ENCODE measurements around the gene HOXB5. TPM values are rescaled to one million over a fixed set of nuclear protein-coding genes. Genes with fewer than 3 reads are reported as not detected.

HOXB5 gene
- total and polyA plus RNA-seq, 10 of the 15 experiments (the other 5 are each of a cell fraction or from before 2014, with no cell fraction given), result not detected

GRCh38 chr17:48551596-48552465, 41.7 kb downstream of the HOXB5 start:
- CTCF ChIA-PET, result interaction anchor here (1.2 kb wide), 1 partner anchor 41 kb away, joined by 3 read pairs; the partner anchor contains the start of gene HOXB5
- no peak overlapping the region for H3K4me3 ChIP-seq
- WGBS (ENCODE audit: insufficient coverage, insufficient replicate concordance, low lambda C conversion rate, missing lambda C conversion rate), result 88% methylated on average over 46 of the region's 47 CpGs
- H3K27ac ChIP-seq (ENCODE audit: control insufficient read depth, insufficient read depth), result no peak overlapping the region
- FAIRE-seq, result no peak
- POLR2A ChIA-PET, result no interaction called here
- RAD21 ChIA-PET (ENCODE audit: unreplicated experiment), result no interaction called here
- H4K20me1 ChIP-seq (ENCODE audit: control insufficient read depth, insufficient read depth), result no peaks in the 10 kb centered on the region
- no peaks in the 10 kb centered on the region for H3K9me3 ChIP-seq (replicated peaks; ENCODE audit: control insufficient read depth, insufficient read depth, low read length)
- no peak for DNase-seq (ENCODE audit: low read depth, low spot score)
- SMC1A ChIA-PET (ENCODE audit: uncharacterized antibody, unreplicated experiment), result interaction anchor here (0.6 kb wide), 1 partner anchor 41 kb away, joined by 3 read pairs; no protein-coding TSS in a partner anchor
- no peaks in the 10 kb centered on the region for H3K4me1 ChIP-seq (ENCODE audit: control insufficient read depth, insufficient read depth, low read length)
- in situ Hi-C loops (cut with MboI) (no loop called here), intact Hi-C loops (cut with micrococcal nuclease; ENCODE audit: unreplicated experiment) (no loop called here)
- no peaks in the 10 kb centered on the region for H3K79me2 ChIP-seq (ENCODE audit: control insufficient read depth, insufficient read depth, low read length)
- no peak for ATAC-seq
- BruUV-seq (replicated peaks), result no TSS peak
- H3K36me3 ChIP-seq (ENCODE audit: control insufficient read depth in 2 of 2, insufficient read depth in 2 of 2, low read length in 1 of 2), result peaks cover 0 to 6% of the 10 kb centered on the region in 2 experiments; a peak in 2 of 4 replicates
- H3K27me3 ChIP-seq (replicated peaks in 1 of 2; ENCODE audit: control insufficient read depth in 2 of 2, insufficient read depth in 2 of 2, low read length in 1 of 2), result no peaks in the 10 kb centered on the region
- H3K4me2 ChIP-seq (ENCODE audit: control insufficient read depth, insufficient read depth), result no peak overlapping the region
- H3K9ac ChIP-seq (ENCODE audit: control insufficient read depth, insufficient read depth, low read length), result no peak overlapping the region
- H2AFZ ChIP-seq (ENCODE audit: control insufficient read depth, low read depth, low read length), result no peak overlapping the region
- TF ChIP-seq STAT3 (IDR thresholded peaks at IDR 0.05; ENCODE audit: low read depth, low read length) (no peak), DPF2 (IDR thresholded peaks at IDR 0.05) (no peak), IKZF1 (conservative IDR thresholded peaks at IDR 0.05) (no peak), POLR2AphosphoS5 (IDR thresholded peaks at IDR 0.05; ENCODE audit: low read length) (no peak), E4F1 (IDR thresholded peaks at IDR 0.05; ENCODE audit: borderline replicate concordance, partially characterized antibody) (no peak), CEBPB (IDR thresholded peaks at IDR 0.05; ENCODE audit: borderline replicate concordance in 1 of 2, low read depth in 2 of 2, low read length in 2 of 2) (no peak), SRF (IDR thresholded peaks at IDR 0.05; ENCODE audit: low read depth in 2 of 2, low read length in 2 of 2) (no peak), ATF3 (IDR thresholded peaks at IDR 0.05; ENCODE audit: borderline replicate concordance, extremely low read depth, low read depth, low read length) (no peak), POLR2AphosphoS2 (IDR thresholded peaks at IDR 0.05; ENCODE audit: low read depth, low read length) (no peak), SIN3A (IDR thresholded peaks at IDR 0.05; ENCODE audit: low read depth, low read length) (no peak), MEF2A (IDR thresholded peaks at IDR 0.05; ENCODE audit: insufficient read depth, low read depth, low read length) (no peak)
- TF ChIP-seq, protein P1, sequence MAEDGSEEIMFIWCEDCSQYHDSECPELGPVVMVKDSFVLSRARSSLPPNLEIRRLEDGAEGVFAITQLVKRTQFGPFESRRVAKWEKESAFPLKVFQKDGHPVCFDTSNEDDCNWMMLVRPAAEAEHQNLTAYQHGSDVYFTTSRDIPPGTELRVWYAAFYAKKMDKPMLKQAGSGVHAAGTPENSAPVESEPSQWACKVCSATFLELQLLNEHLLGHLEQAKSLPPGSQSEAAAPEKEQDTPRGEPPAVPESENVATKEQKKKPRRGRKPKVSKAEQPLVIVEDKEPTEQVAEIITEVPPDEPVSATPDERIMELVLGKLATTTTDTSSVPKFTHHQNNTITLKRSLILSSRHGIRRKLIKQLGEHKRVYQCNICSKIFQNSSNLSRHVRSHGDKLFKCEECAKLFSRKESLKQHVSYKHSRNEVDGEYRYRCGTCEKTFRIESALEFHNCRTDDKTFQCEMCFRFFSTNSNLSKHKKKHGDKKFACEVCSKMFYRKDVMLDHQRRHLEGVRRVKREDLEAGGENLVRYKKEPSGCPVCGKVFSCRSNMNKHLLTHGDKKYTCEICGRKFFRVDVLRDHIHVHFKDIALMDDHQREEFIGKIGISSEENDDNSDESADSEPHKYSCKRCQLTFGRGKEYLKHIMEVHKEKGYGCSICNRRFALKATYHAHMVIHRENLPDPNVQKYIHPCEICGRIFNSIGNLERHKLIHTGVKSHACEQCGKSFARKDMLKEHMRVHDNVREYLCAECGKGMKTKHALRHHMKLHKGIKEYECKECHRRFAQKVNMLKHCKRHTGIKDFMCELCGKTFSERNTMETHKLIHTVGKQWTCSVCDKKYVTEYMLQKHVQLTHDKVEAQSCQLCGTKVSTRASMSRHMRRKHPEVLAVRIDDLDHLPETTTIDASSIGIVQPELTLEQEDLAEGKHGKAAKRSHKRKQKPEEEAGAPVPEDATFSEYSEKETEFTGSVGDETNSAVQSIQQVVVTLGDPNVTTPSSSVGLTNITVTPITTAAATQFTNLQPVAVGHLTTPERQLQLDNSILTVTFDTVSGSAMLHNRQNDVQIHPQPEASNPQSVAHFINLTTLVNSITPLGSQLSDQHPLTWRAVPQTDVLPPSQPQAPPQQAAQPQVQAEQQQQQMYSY (CRISPR knock-in tag; IDR thresholded peaks at IDR 0.05), result no peak
- TF ChIP-seq, protein P2, sequence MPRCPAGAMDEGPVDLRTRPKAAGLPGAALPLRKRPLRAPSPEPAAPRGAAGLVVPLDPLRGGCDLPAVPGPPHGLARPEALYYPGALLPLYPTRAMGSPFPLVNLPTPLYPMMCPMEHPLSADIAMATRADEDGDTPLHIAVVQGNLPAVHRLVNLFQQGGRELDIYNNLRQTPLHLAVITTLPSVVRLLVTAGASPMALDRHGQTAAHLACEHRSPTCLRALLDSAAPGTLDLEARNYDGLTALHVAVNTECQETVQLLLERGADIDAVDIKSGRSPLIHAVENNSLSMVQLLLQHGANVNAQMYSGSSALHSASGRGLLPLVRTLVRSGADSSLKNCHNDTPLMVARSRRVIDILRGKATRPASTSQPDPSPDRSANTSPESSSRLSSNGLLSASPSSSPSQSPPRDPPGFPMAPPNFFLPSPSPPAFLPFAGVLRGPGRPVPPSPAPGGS (IDR thresholded peaks at IDR 0.05; ENCODE audit: borderline replicate concordance, insufficient read depth, low read depth, low read length, poor library complexity, severe bottlenecking), result no peak

Measured in GM12878 (cell line).